Suprapubic skin (tissue), 4 donors: Measurements from ENCODE around the gene UACA.

Source experiments
- POLR2A ChIP-seq, 2 donors: fragments of 450-650 bp; IDR thresholded peaks; one replicate each; pipeline ENCODE4 v1.6.1; 2017; ENCODE audit warnings: antibody characterized with exemption in 2 of 2, mild to moderate bottlenecking in 2 of 2, moderate library complexity in 2 of 2
- POLR2AphosphoS5 ChIP-seq, 3 donors: sonication (generic); formaldehyde crosslinking; IDR thresholded peaks; one replicate each; pipeline ENCODE4 v1.6.1; 2017; ENCODE audit warnings: antibody characterized with exemption in 3 of 3
- TF ChIP-seq, protein P1 (sequence below), 2 donors: fragments of 200-600 bp in 1 of 2; fragments of 450-650 bp in 1 of 2; sonication (generic) in 1 of 2; IDR thresholded peaks; one replicate each; pipeline ENCODE4 v1.5.1; 2016 to 2019; ENCODE audit warnings: antibody characterized with exemption in 2 of 2, mild to moderate bottlenecking in 1 of 2, moderate library complexity in 1 of 2

DNA sequence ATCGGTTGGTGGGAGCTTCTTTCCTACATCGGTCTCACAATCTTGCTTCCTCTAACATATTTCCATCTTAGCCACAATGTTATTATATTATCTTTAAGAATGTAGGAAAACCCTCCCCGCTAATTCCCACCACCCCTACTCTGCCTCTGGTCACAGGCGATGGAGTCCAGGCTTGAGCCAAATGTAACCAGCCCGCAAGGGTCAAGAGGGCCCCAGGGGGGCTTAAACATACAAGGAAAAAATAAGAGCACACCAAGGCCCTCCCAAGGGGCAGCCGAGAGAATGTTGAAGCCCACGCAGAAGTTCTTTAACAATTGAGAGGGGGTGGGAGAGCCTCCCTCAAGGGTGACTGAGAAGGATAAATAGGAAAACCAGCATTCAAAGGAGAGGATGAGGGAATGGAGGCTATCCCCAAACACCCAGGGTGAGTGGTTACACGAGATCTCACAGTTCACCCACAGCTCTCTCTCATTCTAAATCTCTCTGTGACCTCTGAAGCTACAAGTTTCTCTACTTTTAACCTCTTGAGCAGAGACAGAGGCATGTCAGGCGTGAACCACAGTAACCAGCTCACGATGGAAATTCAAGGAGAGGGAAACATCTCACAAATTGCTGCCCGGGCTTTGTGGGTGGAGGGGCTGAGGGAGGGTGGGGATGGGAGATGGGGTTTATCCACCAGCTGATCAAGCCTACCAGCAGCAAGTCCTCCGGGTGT lies 31.4 kb upstream of the UACA start:
- TF ChIP-seq, protein P1, sequence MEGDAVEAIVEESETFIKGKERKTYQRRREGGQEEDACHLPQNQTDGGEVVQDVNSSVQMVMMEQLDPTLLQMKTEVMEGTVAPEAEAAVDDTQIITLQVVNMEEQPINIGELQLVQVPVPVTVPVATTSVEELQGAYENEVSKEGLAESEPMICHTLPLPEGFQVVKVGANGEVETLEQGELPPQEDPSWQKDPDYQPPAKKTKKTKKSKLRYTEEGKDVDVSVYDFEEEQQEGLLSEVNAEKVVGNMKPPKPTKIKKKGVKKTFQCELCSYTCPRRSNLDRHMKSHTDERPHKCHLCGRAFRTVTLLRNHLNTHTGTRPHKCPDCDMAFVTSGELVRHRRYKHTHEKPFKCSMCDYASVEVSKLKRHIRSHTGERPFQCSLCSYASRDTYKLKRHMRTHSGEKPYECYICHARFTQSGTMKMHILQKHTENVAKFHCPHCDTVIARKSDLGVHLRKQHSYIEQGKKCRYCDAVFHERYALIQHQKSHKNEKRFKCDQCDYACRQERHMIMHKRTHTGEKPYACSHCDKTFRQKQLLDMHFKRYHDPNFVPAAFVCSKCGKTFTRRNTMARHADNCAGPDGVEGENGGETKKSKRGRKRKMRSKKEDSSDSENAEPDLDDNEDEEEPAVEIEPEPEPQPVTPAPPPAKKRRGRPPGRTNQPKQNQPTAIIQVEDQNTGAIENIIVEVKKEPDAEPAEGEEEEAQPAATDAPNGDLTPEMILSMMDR (IDR thresholded peaks at IDR 0.05): no peak
- TF ChIP-seq POLR2A (IDR thresholded peaks at IDR 0.05) (no peak), POLR2AphosphoS5 (IDR thresholded peaks at IDR 0.05) (no peak)
